Activated T-cell treated with anti-CD3 and anti-CD28 coated beads, Interleukin-2, amount 50 U/mL, for 24 hours (primary cell): ENCODE measurements around the gene EAPP.
"Not testable (repeated sequence)": the region's sequence is repeated elsewhere in the genome, so short reads cannot be mapped to it uniquely, and the experiment has no call there.

ENCODE experiments used
- DNase-seq: peaks from one replicate; pipeline ENCODE4 v3.0.0-alpha.2; 2020
- H3K27ac Mint-ChIP-seq: 2 replicates; pipeline ENCODE4 v1.8.0; 2020; ENCODE audit warnings: mild to moderate bottlenecking, mixed read lengths
- H3K27me3 Mint-ChIP-seq: 2 replicates; pipeline ENCODE4 v1.8.0; 2020; ENCODE audit warnings: mixed read lengths
- H3K36me3 Mint-ChIP-seq: 2 replicates; pipeline ENCODE4 v1.8.0; 2020; ENCODE audit warnings: low read depth, mixed read lengths
- H3K4me1 Mint-ChIP-seq: 2 replicates; pipeline ENCODE4 v1.8.0; 2020; ENCODE audit warnings: low read depth, mixed read lengths
- H3K4me3 Mint-ChIP-seq: 2 replicates; pipeline ENCODE4 v1.8.0; 2020; ENCODE audit warnings: mild to moderate bottlenecking, moderate library complexity, mixed read lengths
- H3K9me3 Mint-ChIP-seq: 2 replicates; pipeline ENCODE4 v1.8.0; 2020; ENCODE audit warnings: mixed read lengths

EAPP gene, protein sequence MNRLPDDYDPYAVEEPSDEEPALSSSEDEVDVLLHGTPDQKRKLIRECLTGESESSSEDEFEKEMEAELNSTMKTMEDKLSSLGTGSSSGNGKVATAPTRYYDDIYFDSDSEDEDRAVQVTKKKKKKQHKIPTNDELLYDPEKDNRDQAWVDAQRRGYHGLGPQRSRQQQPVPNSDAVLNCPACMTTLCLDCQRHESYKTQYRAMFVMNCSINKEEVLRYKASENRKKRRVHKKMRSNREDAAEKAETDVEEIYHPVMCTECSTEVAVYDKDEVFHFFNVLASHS

DNA sequence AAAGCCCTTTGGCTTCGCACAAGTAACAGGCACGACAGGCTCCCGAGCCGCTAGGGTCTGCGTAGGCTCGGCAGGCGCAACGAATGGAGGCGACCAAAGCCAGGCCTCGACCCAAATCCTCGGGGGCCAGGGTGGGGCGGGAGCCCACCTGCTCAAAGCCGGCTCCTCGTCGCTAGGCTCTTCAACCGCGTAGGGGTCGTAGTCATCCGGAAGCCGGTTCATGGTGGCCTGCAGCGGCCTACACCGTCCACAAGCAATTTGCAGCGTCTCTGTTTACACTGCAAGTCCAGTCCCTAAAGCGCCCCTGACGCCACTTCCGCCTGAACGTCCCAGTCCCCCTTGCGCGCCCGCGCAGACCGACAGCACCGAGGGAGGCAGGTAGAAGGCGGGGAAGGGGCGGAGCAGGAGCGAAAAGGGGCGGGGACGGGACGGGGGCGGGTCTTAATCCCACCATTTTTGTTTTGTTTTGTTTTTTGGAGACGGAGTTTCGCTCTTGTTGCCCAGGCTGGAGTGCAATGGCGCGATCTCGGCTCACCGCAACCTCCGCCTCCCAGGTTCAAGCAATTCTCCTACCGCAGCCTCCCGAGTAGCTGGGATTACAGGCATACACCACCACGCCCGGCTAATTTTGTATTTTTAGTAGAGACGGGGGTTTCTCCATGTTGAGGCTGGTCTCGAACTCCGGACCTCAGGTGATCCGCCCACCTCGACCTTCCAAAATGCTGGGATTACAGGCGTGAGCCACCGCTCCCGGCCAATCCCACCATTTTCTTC is at the start of gene EAPP:
Gene EAPP, minus strand, starts transcription at position 295 of the 774 bp plus-strand sequence. Its CDS starts 73 bp downstream, at position 222.
- no peaks in the 10 kb centered on the region for H3K27me3 Mint-ChIP-seq
- H3K36me3 Mint-ChIP-seq = peaks cover 29% of the 10 kb centered on the region
- H3K27ac Mint-ChIP-seq = peak within 1 kb of the TSS; percentile 99
- DNase-seq = peak; percentile 93
- peak within 1 kb of the TSS; percentile 100 for H3K4me3 Mint-ChIP-seq
- peaks cover 33% of the 10 kb centered on the region for H3K4me1 Mint-ChIP-seq
- H3K9me3 Mint-ChIP-seq = no peaks in the 10 kb centered on the region

DNA sequence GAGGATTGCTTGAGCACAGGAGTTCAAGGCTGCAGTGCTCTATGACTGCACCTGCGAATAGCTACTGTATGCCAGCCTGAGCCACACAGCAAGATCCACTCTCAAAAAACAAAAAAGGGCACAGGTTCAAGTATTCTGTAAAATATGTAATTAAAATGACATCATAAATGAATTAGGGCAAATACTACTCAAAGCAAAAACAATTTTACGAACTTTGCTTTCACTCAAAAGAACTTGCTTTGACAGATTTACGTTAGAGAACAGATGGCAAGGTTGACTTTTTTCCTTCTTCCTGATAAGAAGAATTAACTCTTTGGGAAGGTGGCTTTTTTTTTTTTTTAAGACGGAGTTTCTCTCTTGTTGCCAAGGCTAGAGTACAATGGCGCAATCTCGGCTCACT is 44.0 kb upstream of the EAPP start:
- H3K27ac Mint-ChIP-seq = no peak overlapping the region

DNA sequence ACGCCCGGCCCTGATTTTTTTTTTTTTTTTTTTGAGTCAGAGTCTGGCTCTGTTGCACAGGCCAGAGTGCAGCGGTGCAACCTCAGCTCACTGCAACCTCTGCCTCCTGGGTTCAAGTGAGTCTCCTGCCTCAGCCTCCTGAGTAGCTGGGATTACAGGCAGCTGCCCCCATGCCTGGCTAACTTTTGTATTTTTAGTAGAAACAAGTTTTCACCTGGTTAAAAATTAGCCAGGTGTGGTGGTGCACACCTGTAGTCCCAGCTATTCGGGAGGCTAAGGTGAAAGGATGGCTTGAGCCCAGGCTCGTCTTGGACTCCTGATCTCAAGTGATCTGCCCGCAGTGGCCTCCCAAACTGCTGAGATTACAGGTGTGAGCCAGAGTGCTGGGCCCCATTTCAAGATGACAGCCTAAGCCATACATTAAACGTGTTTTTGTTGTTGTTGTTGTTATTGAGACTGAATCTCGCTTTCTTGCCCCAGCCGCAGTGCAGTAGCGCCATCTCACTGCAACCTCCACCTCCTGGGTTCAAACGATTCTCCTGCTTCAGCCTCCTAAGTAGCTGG is 42.7 kb upstream of the EAPP start:
- no peaks in the 10 kb centered on the region for H3K9me3 Mint-ChIP-seq
- no peaks in the 10 kb centered on the region for H3K27me3 Mint-ChIP-seq
- H3K4me3 Mint-ChIP-seq = no peak overlapping the region
- peak; percentile 3 for DNase-seq
- no peaks in the 10 kb centered on the region for H3K4me1 Mint-ChIP-seq
- peaks cover 88% of the 10 kb centered on the region for H3K36me3 Mint-ChIP-seq
- no peak overlapping the region for H3K27ac Mint-ChIP-seq

More for the DNA sequence above, 44.0 kb upstream of the EAPP start:
- H3K27me3 Mint-ChIP-seq = no peaks in the 10 kb centered on the region
- H3K9me3 Mint-ChIP-seq = no peaks in the 10 kb centered on the region
- no peak overlapping the region for H3K4me3 Mint-ChIP-seq
- no peak for DNase-seq
- peaks cover 86% of the 10 kb centered on the region for H3K36me3 Mint-ChIP-seq
- peaks cover 2% of the 10 kb centered on the region for H3K4me1 Mint-ChIP-seq

DNA sequence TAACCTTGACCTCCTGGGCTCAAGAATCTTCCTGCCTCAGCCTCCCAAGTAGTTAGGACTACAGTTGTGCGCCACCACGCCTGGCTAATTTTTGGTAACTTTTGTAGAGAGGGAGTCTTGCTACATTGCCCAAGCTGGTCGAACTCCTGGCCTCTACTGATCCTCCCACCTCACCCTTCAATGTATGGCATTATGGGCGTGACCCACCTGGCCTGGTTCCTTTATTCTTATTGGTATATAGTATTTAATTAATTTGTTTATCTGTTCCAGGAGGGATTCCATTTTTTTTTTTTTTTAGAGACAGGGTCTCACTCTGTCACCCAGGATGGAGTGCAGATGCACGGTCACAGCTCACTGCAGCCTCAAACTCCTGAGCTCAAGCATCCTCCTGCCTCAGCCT is 40.9 kb upstream of the EAPP start:
- DNase-seq = no peak

DNA sequence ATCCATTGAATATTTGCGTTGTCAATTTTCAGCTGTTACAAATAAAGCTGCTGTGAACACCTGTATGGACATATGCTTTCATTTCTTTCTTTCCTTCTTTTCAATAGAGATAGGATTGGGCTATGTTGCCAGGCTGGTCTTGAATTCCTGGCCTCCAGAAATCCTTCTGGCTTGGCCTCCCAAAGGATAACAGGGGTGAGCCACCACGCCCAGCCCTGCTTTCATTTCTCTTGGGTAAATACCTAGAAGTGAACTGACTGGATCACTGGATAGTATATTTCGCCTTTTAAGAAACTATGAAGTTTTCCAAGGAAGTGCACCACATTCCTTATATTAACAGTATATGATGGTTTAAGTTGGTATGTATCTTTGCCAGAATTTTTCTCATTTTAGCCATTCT is 32.3 kb upstream of the EAPP start:
- no peak for DNase-seq
- Mint-ChIP-seq H3K27ac (no peak overlapping the region), H3K27me3 (no peaks in the 10 kb centered on the region), H3K36me3 (peaks cover 67% of the 10 kb centered on the region), H3K4me1 (peaks cover 3% of the 10 kb centered on the region), H3K9me3 (no peaks in the 10 kb centered on the region), H3K4me3 (no peak overlapping the region)

More for the DNA sequence above, 40.9 kb upstream of the EAPP start:
- Mint-ChIP-seq H3K4me3 (no peak overlapping the region), H3K27ac (peak overlapping the region; percentile 50), H3K9me3 (no peaks in the 10 kb centered on the region), H3K36me3 (peaks cover 77% of the 10 kb centered on the region), H3K4me1 (no peaks in the 10 kb centered on the region), H3K27me3 (no peaks in the 10 kb centered on the region)

DNA sequence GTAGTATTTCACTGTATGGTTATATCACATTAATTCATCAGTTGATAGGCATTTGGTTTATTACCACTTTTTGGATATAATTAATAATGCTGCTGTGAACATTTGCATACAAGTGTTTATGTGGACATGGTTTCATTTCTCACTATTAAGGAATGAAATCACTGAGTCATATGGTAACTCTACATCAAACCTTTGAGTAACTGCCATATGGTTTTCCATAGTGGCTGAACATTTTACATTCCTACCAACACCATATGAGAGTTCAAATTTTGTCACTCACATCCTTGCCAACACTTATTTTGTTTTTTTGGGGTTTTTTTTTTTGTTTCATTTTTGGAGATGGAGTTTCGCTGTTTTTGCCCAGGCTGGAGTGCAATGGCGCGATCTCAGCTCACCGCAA is 30.2 kb upstream of the EAPP start:
- DNase-seq = no peak
- no peak overlapping the region for H3K4me3 Mint-ChIP-seq
- H3K36me3 Mint-ChIP-seq = peaks cover 74% of the 10 kb centered on the region
- no peaks in the 10 kb centered on the region for H3K27me3 Mint-ChIP-seq
- H3K4me1 Mint-ChIP-seq = peaks cover 3% of the 10 kb centered on the region
- peak overlapping the region; percentile 67 for H3K27ac Mint-ChIP-seq
- no peaks in the 10 kb centered on the region for H3K9me3 Mint-ChIP-seq

DNA sequence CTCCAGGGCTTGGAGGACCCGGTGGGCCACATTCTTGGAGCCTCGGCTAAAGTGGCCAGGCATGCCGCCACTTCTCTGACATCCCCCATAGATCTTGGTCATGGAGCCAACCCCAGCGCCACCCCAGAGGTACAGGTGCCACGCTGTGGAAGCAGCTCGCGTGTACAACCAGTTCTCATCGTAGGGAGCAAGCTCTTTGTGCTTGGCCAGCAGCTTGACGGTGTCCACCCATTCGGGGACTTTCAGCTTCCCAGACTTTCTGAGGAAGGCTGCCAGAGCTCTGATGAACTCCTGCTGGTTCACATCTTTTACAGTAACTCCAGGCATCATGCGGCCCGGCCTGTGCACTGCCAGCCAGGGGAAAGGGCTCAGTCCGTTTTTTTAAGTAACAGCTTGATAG is 29.3 kb upstream of the EAPP start:
- no peak for DNase-seq
- H3K27ac Mint-ChIP-seq = peak overlapping the region; percentile 67
- H3K36me3 Mint-ChIP-seq = peaks cover 80% of the 10 kb centered on the region

DNA sequence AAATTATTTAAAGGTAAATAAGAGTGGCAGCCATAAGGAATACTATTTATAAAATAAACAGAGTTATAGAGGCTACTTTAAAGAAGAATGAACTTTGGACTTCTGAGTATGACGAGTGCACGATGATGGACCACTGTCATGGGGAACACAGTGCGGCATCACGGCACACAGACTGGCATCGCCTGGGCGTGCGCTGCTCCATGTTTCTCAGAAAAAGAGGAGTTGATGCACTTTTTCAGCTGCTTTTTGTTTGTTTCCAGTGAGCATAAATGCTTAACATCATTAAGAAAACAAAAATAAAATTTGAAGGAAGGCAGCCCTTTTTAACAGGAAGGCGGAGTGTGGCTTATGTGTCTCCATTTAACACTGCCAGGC is 23.3 kb upstream of the EAPP start:
- Mint-ChIP-seq H3K36me3 (peaks cover 49% of the 10 kb centered on the region), H3K9me3 (no peaks in the 10 kb centered on the region), H3K27ac (no peak overlapping the region), H3K27me3 (no peaks in the 10 kb centered on the region), H3K4me1 (no peaks in the 10 kb centered on the region), H3K4me3 (no peak overlapping the region)
- no peak for DNase-seq

More for the DNA sequence above, 29.3 kb upstream of the EAPP start:
- H3K9me3 Mint-ChIP-seq = no peaks in the 10 kb centered on the region
- no peaks in the 10 kb centered on the region for H3K27me3 Mint-ChIP-seq
- no peak overlapping the region for H3K4me3 Mint-ChIP-seq
- peaks cover 3% of the 10 kb centered on the region for H3K4me1 Mint-ChIP-seq

DNA sequence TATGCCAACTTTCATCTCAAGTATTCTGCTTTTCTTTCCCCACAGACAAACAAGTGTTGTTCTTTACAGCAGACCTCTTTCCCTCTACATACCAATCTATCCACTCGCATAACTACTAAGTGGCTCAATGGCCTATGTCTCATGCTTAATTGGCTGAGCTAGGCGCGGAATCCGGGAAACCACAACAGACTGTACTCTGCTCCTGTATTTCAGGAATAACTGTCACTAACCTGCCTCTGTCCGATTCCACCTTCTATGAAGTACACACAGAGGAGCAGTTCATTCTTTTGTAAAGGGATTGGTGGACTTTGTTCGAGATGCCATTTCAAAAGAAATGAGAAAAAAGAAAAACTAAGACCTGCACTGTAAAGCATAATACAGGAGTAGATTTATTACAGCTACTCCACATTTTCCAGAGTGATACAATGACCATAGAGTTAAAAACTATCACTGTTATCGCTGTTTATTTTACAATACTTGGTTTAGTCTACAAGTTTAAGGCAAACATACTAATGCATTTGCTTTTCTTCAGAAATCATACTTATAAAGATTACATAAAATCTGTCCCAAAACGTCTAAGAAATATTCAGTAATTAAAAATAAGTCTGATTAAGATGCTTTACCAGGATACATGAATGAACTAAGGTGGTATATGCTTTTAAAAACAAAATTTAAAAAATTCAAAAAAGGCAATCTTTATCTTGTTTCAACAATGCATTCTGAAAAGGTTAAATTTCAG is 22.7 kb upstream of the EAPP start:
- not testable (repeated sequence) for H3K4me1 Mint-ChIP-seq, DNase-seq, H3K27ac Mint-ChIP-seq, H3K27me3 Mint-ChIP-seq, H3K4me3 Mint-ChIP-seq, H3K9me3 Mint-ChIP-seq
- H3K36me3 Mint-ChIP-seq = peaks cover 43% of the 10 kb centered on the region

DNA sequence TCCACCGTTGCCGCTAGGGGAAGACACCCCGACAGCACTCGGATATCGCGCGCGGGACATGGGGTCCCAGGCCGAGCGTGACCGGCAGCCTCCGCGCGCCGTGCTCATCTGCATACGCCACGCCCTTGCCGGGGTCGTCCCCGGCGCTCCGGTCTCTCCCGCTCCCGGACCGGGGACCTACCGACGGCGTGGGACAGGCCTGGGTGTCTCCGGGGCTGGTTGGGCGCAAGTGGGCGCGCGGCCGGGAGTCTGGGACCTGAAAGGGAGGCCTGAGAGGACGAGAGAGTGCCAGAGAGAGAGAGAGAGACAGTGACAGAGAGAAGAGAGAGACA is 17.0 kb upstream of the EAPP start:
- not testable (repeated sequence) for H3K27me3 Mint-ChIP-seq, H3K36me3 Mint-ChIP-seq, H3K4me3 Mint-ChIP-seq, H3K9me3 Mint-ChIP-seq, DNase-seq, H3K27ac Mint-ChIP-seq
- H3K4me1 Mint-ChIP-seq = peaks cover 14% of the 10 kb centered on the region

DNA sequence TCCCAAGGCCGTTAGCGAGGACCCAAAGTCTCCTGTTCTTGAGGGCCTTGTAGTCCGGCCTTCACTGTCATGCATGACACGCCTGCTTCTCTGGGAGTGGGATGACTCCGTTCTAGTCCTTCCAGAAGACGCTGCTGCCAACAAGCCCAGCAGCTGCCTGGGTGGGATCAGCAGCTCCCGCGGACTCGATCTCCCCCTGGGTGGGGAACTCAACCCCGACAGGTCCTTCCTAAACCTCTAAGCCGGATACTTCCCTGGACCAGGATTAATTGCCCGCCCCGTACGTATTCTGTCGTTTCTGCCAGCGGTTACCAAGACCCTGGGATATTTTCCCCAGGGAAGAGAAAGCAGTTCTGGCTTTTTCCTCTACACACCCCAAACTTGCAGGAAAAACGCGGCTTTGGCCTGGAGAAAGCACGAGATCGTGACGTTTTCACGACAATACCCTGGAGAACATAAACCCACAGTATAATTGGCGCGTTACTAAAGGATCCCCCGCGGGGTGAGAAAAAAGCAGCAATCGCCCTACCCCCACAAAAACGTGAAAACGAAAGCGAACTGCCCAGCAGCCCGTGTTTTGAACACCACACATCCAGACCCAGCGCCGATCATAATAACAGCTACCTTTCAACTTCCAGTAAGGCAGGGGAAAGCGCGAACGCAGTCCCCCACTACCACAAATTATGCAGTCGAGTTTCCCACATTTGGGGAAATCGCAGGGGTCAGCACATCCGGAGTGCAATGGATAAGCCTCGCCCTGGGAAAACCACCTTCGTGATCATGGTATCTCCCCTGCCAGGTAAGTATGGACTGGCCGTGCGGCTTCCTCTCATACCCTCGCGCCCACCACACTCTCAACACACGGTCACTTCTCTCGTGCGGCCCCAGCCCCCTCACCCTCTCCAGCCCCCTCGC is 16.3 kb upstream of the EAPP start:
- H3K4me3 Mint-ChIP-seq, H3K27ac Mint-ChIP-seq: not testable (repeated sequence)

DNA sequence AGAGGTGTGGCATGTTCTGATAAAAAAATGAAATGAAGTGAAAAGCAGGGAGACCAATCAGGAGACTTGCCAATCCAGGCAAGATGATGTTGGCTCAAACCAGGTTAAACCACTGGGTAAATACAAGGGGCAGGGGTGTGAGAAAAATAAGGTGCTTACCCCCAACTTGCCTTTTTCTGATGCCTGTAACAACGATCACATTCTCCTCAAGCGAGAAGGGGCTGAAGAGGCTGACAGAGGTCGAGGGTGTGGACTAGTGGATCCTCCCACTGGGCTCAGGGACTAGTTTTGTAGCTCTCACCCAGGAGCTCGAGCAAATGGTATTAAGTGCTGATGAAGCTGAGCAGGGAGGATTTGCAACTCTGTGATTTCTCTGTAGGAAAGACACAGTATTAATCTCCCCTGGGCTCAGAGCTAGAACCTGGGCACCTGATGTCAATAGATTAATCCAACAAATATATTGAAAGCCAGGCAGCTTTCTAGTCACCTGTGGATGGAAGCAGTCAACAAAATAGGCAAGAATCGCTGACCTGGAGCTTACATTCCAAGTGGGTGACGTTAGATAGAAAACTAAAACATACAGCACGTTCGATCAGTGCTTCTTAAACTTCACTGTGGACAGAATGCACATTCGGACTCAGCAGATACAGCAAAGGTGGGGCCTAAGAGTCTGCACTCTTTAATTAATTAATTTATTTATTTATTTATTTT is 15.2 kb upstream of the EAPP start:
- peaks cover 5% of the 10 kb centered on the region for H3K9me3 Mint-ChIP-seq
- H3K4me3 Mint-ChIP-seq = no peak overlapping the region
- H3K27me3 Mint-ChIP-seq = no peaks in the 10 kb centered on the region
- peaks cover 19% of the 10 kb centered on the region for H3K4me1 Mint-ChIP-seq
- peak; percentile 30 for DNase-seq
- H3K36me3 Mint-ChIP-seq = no peaks in the 10 kb centered on the region
- H3K27ac Mint-ChIP-seq = peak overlapping the region; percentile 59

More for the DNA sequence above, 16.3 kb upstream of the EAPP start:
- H3K9me3 Mint-ChIP-seq, DNase-seq, H3K36me3 Mint-ChIP-seq, H3K27me3 Mint-ChIP-seq: not testable (repeated sequence)
- peaks cover 16% of the 10 kb centered on the region for H3K4me1 Mint-ChIP-seq

DNA sequence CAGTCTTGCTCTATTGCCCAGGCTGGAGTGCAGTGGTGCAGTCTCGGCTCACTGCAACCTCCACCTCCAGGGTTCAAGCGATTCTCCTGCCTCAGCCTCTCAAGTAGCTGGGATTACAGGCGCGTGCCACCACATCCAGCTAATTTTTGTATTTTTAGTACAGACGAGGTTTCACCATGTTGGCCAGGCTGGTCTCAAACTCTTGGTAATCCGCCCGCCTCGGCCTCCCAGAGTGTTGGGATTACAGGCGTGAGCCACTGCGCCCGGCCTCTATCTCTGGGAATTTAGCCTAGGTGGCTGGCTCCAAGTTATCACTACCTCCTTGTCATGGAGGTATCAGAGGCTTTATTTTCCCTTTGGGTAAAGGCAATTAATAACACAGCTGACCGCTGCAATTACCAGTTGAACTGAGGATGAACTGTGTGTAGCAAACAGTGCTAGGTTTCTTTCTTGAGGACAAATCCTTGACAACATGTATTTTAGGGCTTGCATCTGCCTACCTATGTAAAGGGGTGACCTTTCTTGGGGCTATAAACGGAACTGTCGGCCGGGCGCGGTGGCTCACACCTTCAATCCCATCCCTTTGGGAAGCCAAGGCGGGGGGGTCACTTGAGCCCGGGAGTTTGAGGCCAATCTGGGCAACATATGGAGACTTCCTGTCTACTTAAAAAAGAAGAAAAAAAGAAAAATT is 9.9 kb upstream of the EAPP start:
- peak; percentile 21 for DNase-seq
- not testable (repeated sequence) for H3K27me3 Mint-ChIP-seq, H3K27ac Mint-ChIP-seq, H3K4me3 Mint-ChIP-seq, H3K9me3 Mint-ChIP-seq, H3K36me3 Mint-ChIP-seq
- peaks cover 18% of the 10 kb centered on the region for H3K4me1 Mint-ChIP-seq
